Gastrocnemius medialis (tissue), 4 donors: Measurements from ENCODE around the gene ECE1. TPM values are rescaled to one million over a fixed set of nuclear protein-coding genes. Genes with fewer than 3 reads are reported as not detected.
"Not testable (repeated sequence)": the region's sequence is repeated elsewhere in the genome, so short reads cannot be mapped to it uniquely, and the experiment has no call there.

Experiments
- ATAC-seq, 2 donors: fragments of 150-250 bp; one replicate each; pipeline ENCODE4 v1.9.1; 2016
- DNase-seq, 2 donors: peaks; one replicate each; pipeline ENCODE4 v3.0.0-alpha.2; 2019
- H3K27ac ChIP-seq, 4 donors: fragments of 200-600 bp; sonication (generic); 1 replicate in 1 of 4; 2 replicates in 3 of 4; pipeline ENCODE4 v1.5.1; 2016 to 2018; ENCODE audit warnings: mild to moderate bottlenecking in 2 of 4, moderate library complexity in 1 of 4
- H3K27me3 ChIP-seq, 3 donors: fragments of 200-600 bp; sonication (generic) in 2 of 3; 1 replicate in 1 of 3; 2 replicates in 2 of 3; pipeline versions ENCODE4 v1.5.1 to v1.6.0; 2016 to 2019; ENCODE audit warnings: mild to moderate bottlenecking in 1 of 3, moderate library complexity in 1 of 3
- H3K36me3 ChIP-seq, 2 donors: fragments of 200-600 bp; sonication (generic) in 1 of 2; one replicate each; pipeline ENCODE4 v1.5.1; 2017 to 2018
- H3K4me1 ChIP-seq, 2 donors: fragments of 200-600 bp; sonication (generic) in 1 of 2; one replicate each; pipeline ENCODE4 v1.5.1; 2016 to 2017; ENCODE audit warnings: mild to moderate bottlenecking in 2 of 2
- H3K4me3 ChIP-seq, 4 donors: fragments of 200-600 bp; sonication (generic) in 3 of 4; 1 replicate in 1 of 4; 2 replicates in 3 of 4; pipeline ENCODE4 v1.5.1; 2016 to 2019; ENCODE audit warnings: mild to moderate bottlenecking in 2 of 4
- H3K9me3 ChIP-seq, 3 donors: fragments of 200-600 bp; sonication (generic) in 2 of 3; 1 replicate in 1 of 3; 2 replicates in 2 of 3; pipeline ENCODE4 v1.5.1; 2016 to 2019
- CTCF ChIP-seq, 5 experiments: fragments of 450-650 bp in 3 of 5; fragments of 200-600 bp in 2 of 5; sonication (generic) in 2 of 5; IDR thresholded peaks in 4 of 5; conservative IDR thresholded peaks in 1 of 5; 1 replicate in 4 of 5; 2 replicates in 1 of 5; pipeline ENCODE4 v1.5.1; 2016 to 2019; ENCODE audit warnings: antibody characterized with exemption in 5 of 5, mild to moderate bottlenecking in 3 of 5, moderate library complexity in 3 of 5
- POLR2A ChIP-seq, 2 donors: fragments of 450-650 bp; IDR thresholded peaks; one replicate each; pipeline ENCODE4 v1.6.1; 2017; ENCODE audit warnings: antibody characterized with exemption in 2 of 2, mild to moderate bottlenecking in 2 of 2, moderate library complexity in 2 of 2
- in situ Hi-C, 4 donors: fragments of 200-750 bp; cut with MboI; loops; one replicate each; pipeline versions ENCODE4 v1.15.0 to v1.8.0; 2017; ENCODE audit warnings: low sequenced_read_pairs in 4 of 4
- intact Hi-C: fragments of 100-400 bp; cut with DNase I; formaldehyde crosslinking; loops from one replicate; pipeline ENCODE4 v1.15.1; 2023; ENCODE audit warnings: low total_unique reads
- total RNA-seq, 4 donors: library from RNA; depleted of rRNA; stranded (reverse); fragments of >200 nt; gene quantifications; one replicate each; pipeline versions ENCODE4 v1.1.0 to v1.2.3, GENCODE V29; 2016

Gene ECE1
- total RNA-seq, 4 donors from 2014 or later: 17.1 to 39.9 (median 26.7) TPM

DNA sequence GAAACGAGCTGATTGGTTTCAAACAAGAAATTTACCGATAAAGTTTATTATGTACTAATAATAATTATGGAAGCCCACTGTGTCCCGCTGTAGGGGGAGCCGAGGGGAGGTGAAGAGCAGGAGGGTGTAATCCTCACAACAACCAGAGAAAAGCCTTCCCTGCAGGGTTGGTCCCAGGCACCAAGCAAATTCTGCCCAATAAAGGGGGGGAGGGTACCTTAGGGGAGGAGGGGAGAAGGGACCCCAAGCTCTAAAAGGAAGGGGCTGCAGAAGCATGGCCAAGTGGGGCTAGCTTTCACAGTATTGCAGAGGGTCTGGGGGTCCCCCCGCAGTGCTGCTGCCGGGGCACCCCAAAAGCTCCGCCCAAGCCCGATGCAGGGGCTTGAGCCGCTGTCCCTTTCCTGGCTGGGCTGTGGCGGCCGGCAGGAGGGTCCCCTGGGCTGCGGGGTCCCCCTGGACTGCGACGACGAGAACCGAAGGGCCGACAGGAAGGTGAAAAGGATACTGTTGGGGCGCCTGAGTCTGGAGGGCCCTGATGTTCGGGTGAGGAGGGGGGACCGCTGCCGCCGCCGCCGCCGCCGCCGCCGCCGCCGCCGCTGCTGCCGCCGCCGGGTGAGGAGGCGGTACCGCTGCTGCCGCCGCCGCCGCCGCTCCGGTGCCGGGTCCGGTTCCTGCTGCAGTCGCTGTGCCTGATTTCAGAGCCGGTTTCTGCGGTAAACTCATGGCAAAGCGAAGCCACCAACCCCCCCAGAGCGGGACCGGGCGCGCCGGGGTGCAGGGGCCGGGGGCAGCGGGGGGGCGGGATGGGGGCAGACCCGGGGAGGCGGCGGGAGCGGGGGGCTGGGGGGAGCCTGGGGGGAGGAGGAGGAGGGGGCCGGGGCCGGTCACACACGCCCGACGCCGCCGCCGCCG is 114.3 kb downstream of the ECE1 start:
- Histone ChIP-seq H3K36me3 (peaks cover 0 to 5% of the 10 kb centered on the region in 2 donors), H3K4me1 (peaks cover 30 to 31% of the 10 kb centered on the region in 2 donors), H3K4me3 (peak overlapping the region; percentile 65 to 99 (median 94)), H3K9me3 (no peaks in the 10 kb centered on the region), H3K27ac (peak overlapping the region; percentile 91 to 97 (median 94)), H3K27me3 (no peaks in the 10 kb centered on the region)
- ATAC-seq (peak; percentile 22 to 23), DNase-seq (peak; percentile 6 to 33)
- in situ Hi-C loops (loop anchor here in 3 of 4 donors (5.0 to 25.0 kb wide), 3 partner anchors 189 to 314 kb away; no protein-coding TSS in a partner anchor), intact Hi-C loops (loop anchor here (1.0 to 5.0 kb wide), 2 partner anchors 184 to 389 kb away; partner anchors contain the start of gene HP1BP3)
- TF ChIP-seq POLR2A (IDR thresholded peaks at IDR 0.05) (no peak), CTCF (IDR thresholded peaks at IDR 0.05 in 4 of 5, conservative IDR thresholded peaks at IDR 0.05 in 1 of 5) (no peak)

GRCh38 chr1:21175324-21175669 is 115.0 kb downstream of the ECE1 start:
- in situ Hi-C loops: loop anchor here in 3 of 4 donors (5.0 to 25.0 kb wide), 3 partner anchors 188 to 313 kb away; no protein-coding TSS in a partner anchor
- DNase-seq (peak; percentile 32 to 48), ATAC-seq (peak in 1 of 2 donors; percentile 25)
- H3K27me3 ChIP-seq: no peaks in the 10 kb centered on the region
- peak overlapping the region; percentile 65 to 99 (median 94) for H3K4me3 ChIP-seq
- H3K9me3 ChIP-seq: no peaks in the 10 kb centered on the region
- H3K36me3 ChIP-seq: peaks cover 0 to 5% of the 10 kb centered on the region in 2 donors
- intact Hi-C loops: loop anchor here (1.0 to 5.0 kb wide), 2 partner anchors 183 to 388 kb away; partner anchors contain the start of gene HP1BP3
- TF ChIP-seq CTCF (IDR thresholded peaks at IDR 0.05 in 4 of 5, conservative IDR thresholded peaks at IDR 0.05 in 1 of 5) (no peak), POLR2A (IDR thresholded peaks at IDR 0.05) (no peak)
- peak overlapping the region; percentile 91 to 97 (median 94) for H3K27ac ChIP-seq
- H3K4me1 ChIP-seq: peaks cover 33 to 36% of the 10 kb centered on the region in 2 donors

- no peaks in the 10 kb centered on the region for H3K9me3 ChIP-seq
- H3K27me3 ChIP-seq: no peaks in the 10 kb centered on the region
- in situ Hi-C loops (loop anchor here in 3 of 4 donors (5.0 to 25.0 kb wide), 3 partner anchors 187 to 312 kb away; no protein-coding TSS in a partner anchor), intact Hi-C loops (loop anchor here (1.0 to 5.0 kb wide), 2 partner anchors 182 to 387 kb away; partner anchors contain the start of gene HP1BP3)
- no peak for DNase-seq
- H3K4me1 ChIP-seq: peaks cover 33 to 36% of the 10 kb centered on the region in 2 donors
- no peak for ATAC-seq
- TF ChIP-seq CTCF (IDR thresholded peaks at IDR 0.05 in 4 of 5, conservative IDR thresholded peaks at IDR 0.05 in 1 of 5): no peak
- TF ChIP-seq POLR2A (IDR thresholded peaks at IDR 0.05): no peak
- H3K4me3 ChIP-seq: peak overlapping the region; percentile 65 to 99 (median 94)
- peaks cover 0 to 5% of the 10 kb centered on the region in 2 donors for H3K36me3 ChIP-seq
- peak overlapping the region; percentile 91 to 97 (median 94) for H3K27ac ChIP-seq
Observed at GRCh38 chr1:21174654-21175323, 115.5 kb downstream of the ECE1 start.

- no peak for TF ChIP-seq CTCF (IDR thresholded peaks at IDR 0.05 in 4 of 5, conservative IDR thresholded peaks at IDR 0.05 in 1 of 5)
- TF ChIP-seq POLR2A (IDR thresholded peaks at IDR 0.05): no peak
- Histone ChIP-seq H3K27me3 (no peaks in the 10 kb centered on the region), H3K4me3 (peak overlapping the region; percentile 65 to 99 (median 94)), H3K4me1 (peaks cover 33 to 36% of the 10 kb centered on the region in 2 donors), H3K27ac (peak overlapping the region; percentile 91 to 97 (median 94)), H3K36me3 (peaks cover 0 to 5% of the 10 kb centered on the region in 2 donors), H3K9me3 (no peaks in the 10 kb centered on the region)
- intact Hi-C loops: no loop called here
- DNase-seq (no peak), ATAC-seq (no peak)
- in situ Hi-C loops: no loop called here
Observed at GRCh38 chr1:21174230-21174629, 116.0 kb downstream of the ECE1 start.

DNA sequence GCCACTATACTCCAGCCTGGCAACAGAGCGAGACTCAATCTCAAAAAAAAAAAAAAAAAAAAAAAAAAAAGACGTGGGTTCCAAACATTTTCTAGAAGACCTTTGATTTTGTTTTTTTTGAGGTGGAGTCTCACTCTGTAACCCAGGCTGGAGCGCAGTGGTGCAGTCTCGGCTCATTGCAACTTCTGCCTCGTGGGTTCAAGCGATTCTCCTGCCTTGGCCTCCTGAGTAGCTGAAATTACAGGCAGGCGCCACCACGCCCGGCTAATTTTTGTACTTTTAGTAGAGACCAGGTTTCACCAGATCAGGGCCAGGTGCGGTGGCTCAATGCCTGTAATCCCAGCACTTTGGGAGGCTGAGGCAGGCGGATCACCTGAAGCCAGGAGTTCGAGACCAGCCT is 117.2 kb downstream of the ECE1 start:
- ATAC-seq, H3K4me3 ChIP-seq, DNase-seq, in situ Hi-C loops, H3K36me3 ChIP-seq, intact Hi-C loops, H3K9me3 ChIP-seq, H3K27me3 ChIP-seq: not testable (repeated sequence)
- H3K4me1 ChIP-seq: peaks cover 33 to 36% of the 10 kb centered on the region in 2 donors
- peak overlapping the region in 3 of 4 donors; percentile 93 to 97 (median 94) for H3K27ac ChIP-seq

DNA sequence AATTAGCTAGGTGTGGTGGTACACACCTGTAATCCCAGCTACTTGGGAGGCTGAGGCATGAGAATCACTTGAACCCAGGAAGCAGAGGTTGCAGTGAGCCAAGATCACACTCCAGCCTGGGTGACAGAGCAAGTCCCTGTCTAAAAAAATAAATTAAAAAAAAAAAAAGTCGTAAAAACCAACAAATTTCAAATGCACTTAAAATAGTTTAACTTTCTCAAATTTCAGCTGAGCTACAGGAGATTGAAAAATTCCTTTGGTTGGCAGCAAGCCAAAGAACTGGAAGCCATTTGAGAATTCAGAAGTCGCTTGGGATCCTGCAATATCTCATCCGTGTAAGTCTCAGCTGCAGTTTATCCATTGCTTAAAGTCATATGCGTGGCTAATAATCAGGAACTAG is 119.4 kb downstream of the ECE1 start:
- intact Hi-C loops, ATAC-seq, H3K36me3 ChIP-seq, H3K27me3 ChIP-seq, H3K9me3 ChIP-seq, in situ Hi-C loops, H3K4me3 ChIP-seq: not testable (repeated sequence)
- DNase-seq: peak in 1 of 2 donors; percentile 7
- Histone ChIP-seq H3K4me1 (peaks cover 33 to 38% of the 10 kb centered on the region in 2 donors), H3K27ac (peak overlapping the region; percentile 70 to 82 (median 74))
